Activated T-helper 17 cell treated with anti-CD3 and anti-CD28 coated beads, Interleukin-2, amount 50 U/mL, for 72 hours (primary cell): ENCODE results near the gene TEX51. TPM values are rescaled to one million over a fixed set of nuclear protein-coding genes. Genes with fewer than 3 reads are reported as not detected.

ENCODE experiments used
- ATAC-seq: fragments of 150-1000 bp; cut with Tn5 transposase; replicated peaks from 2 replicates; pipeline ENCODE4 v1.10.0; 2021; ENCODE audit warnings: mild to moderate bottlenecking, moderate library complexity
- H3K27ac Mint-ChIP-seq: one replicate; pipeline ENCODE4 v1.8.0; 2022; ENCODE audit warnings: mixed read lengths
- H3K27me3 Mint-ChIP-seq: one replicate; pipeline ENCODE4 v1.8.0; 2022; ENCODE audit warnings: mixed read lengths
- H3K36me3 Mint-ChIP-seq: one replicate; pipeline ENCODE4 v1.8.0; 2022; ENCODE audit warnings: low read depth, mild to moderate bottlenecking, mixed read lengths
- H3K4me1 Mint-ChIP-seq: one replicate; pipeline ENCODE4 v1.8.0; 2022; ENCODE audit warnings: mixed read lengths
- H3K4me3 Mint-ChIP-seq: one replicate; pipeline ENCODE4 v1.8.0; 2022; ENCODE audit warnings: mild to moderate bottlenecking, mixed read lengths
- H3K9me3 Mint-ChIP-seq: one replicate; pipeline ENCODE4 v1.8.0; 2022; ENCODE audit warnings: mixed read lengths
- total RNA-seq, 2 donors: library from RNA; stranded (reverse); gene quantifications; one replicate each; pipeline ENCODE4 v1.2.3, GENCODE V29; 2022

Gene TEX51
- total RNA-seq, 2 donors from 2014 or later, result not detected

GRCh38 chr2:126933711-126934091 lies 35.0 kb downstream of the TEX51 start:
- Mint-ChIP-seq H3K36me3 (no peaks in the 10 kb centered on the region), H3K9me3 (peaks cover 7% of the 10 kb centered on the region)

GRCh38 chr2:126934809-126935208 lies 36.1 kb downstream of the TEX51 start:
- Mint-ChIP-seq H3K36me3 (no peaks in the 10 kb centered on the region), H3K27me3 (peaks cover 40% of the 10 kb centered on the region), H3K4me3 (no peak overlapping the region), H3K9me3 (peaks cover 7% of the 10 kb centered on the region), H3K27ac (no peak overlapping the region), H3K4me1 (no peaks in the 10 kb centered on the region)
- ATAC-seq, result no peak

More at GRCh38 chr2:126933711-126934091, 35.0 kb downstream of the TEX51 start:
- H3K27ac Mint-ChIP-seq, result no peak overlapping the region
- H3K4me3 Mint-ChIP-seq, result no peak overlapping the region
- ATAC-seq, result no peak
- H3K27me3 Mint-ChIP-seq, result peaks cover 43% of the 10 kb centered on the region
- no peaks in the 10 kb centered on the region for H3K4me1 Mint-ChIP-seq

GRCh38 chr2:126935774-126936173 lies 37.1 kb downstream of the TEX51 start:
- no peak for ATAC-seq
- H3K9me3 Mint-ChIP-seq, result peaks cover under 1% of the 10 kb centered on the region
- H3K27me3 Mint-ChIP-seq, result peaks cover 38% of the 10 kb centered on the region
- H3K36me3 Mint-ChIP-seq, result no peaks in the 10 kb centered on the region
- H3K4me3 Mint-ChIP-seq, result no peak overlapping the region
- H3K4me1 Mint-ChIP-seq, result no peaks in the 10 kb centered on the region
- H3K27ac Mint-ChIP-seq, result no peak overlapping the region

- Mint-ChIP-seq H3K36me3 (no peaks in the 10 kb centered on the region), H3K9me3 (no peaks in the 10 kb centered on the region), H3K27ac (no peak overlapping the region), H3K27me3 (peaks cover 41% of the 10 kb centered on the region), H3K4me1 (no peaks in the 10 kb centered on the region), H3K4me3 (no peak overlapping the region)
- ATAC-seq, result no peak
Observed at GRCh38 chr2:126936219-126936723, 37.6 kb downstream of the TEX51 start.

GRCh38 chr2:126940331-126940730 lies 41.6 kb downstream of the TEX51 start:
- Mint-ChIP-seq H3K36me3 (no peaks in the 10 kb centered on the region), H3K27ac (no peak overlapping the region), H3K9me3 (no peaks in the 10 kb centered on the region), H3K4me1 (no peaks in the 10 kb centered on the region), H3K27me3 (peaks cover 42% of the 10 kb centered on the region), H3K4me3 (no peak overlapping the region)
- ATAC-seq, result no peak

GRCh38 chr2:126942427-126943203 lies 43.9 kb downstream of the TEX51 start:
- no peaks in the 10 kb centered on the region for H3K9me3 Mint-ChIP-seq
- no peak for ATAC-seq
- H3K4me3 Mint-ChIP-seq, result no peak overlapping the region
- peaks cover 37% of the 10 kb centered on the region for H3K27me3 Mint-ChIP-seq
- no peaks in the 10 kb centered on the region for H3K36me3 Mint-ChIP-seq
- no peaks in the 10 kb centered on the region for H3K4me1 Mint-ChIP-seq
- H3K27ac Mint-ChIP-seq, result no peak overlapping the region

GRCh38 chr2:126943612-126944348 lies 45.1 kb downstream of the TEX51 start:
- Mint-ChIP-seq H3K27ac (no peak overlapping the region), H3K27me3 (peaks cover 38% of the 10 kb centered on the region), H3K4me3 (no peak overlapping the region), H3K9me3 (no peaks in the 10 kb centered on the region), H3K4me1 (no peaks in the 10 kb centered on the region), H3K36me3 (no peaks in the 10 kb centered on the region)
- no peak for ATAC-seq

- H3K36me3 Mint-ChIP-seq, result no peaks in the 10 kb centered on the region
- H3K4me3 Mint-ChIP-seq, result no peak overlapping the region
- H3K27ac Mint-ChIP-seq, result no peak overlapping the region
- peaks cover 34% of the 10 kb centered on the region for H3K27me3 Mint-ChIP-seq
- ATAC-seq, result no peak
- no peaks in the 10 kb centered on the region for H3K9me3 Mint-ChIP-seq
- no peaks in the 10 kb centered on the region for H3K4me1 Mint-ChIP-seq
Observed at GRCh38 chr2:126945118-126945517, 46.4 kb downstream of the TEX51 start.

- no peaks in the 10 kb centered on the region for H3K36me3 Mint-ChIP-seq
- no peak overlapping the region for H3K27ac Mint-ChIP-seq
- peaks cover 28% of the 10 kb centered on the region for H3K27me3 Mint-ChIP-seq
- H3K4me1 Mint-ChIP-seq, result no peaks in the 10 kb centered on the region
- ATAC-seq, result no peak
- no peaks in the 10 kb centered on the region for H3K9me3 Mint-ChIP-seq
- H3K4me3 Mint-ChIP-seq, result no peak overlapping the region
Observed at GRCh38 chr2:126946318-126947102, 47.8 kb downstream of the TEX51 start.

GRCh38 chr2:126947103-126947429 lies 48.4 kb downstream of the TEX51 start:
- Mint-ChIP-seq H3K9me3 (no peaks in the 10 kb centered on the region), H3K27ac (no peak overlapping the region), H3K4me3 (no peak overlapping the region), H3K36me3 (no peaks in the 10 kb centered on the region), H3K4me1 (no peaks in the 10 kb centered on the region), H3K27me3 (peaks cover 27% of the 10 kb centered on the region)
- no peak for ATAC-seq

- ATAC-seq, result no peak
- no peak overlapping the region for H3K27ac Mint-ChIP-seq
- H3K4me3 Mint-ChIP-seq, result no peak overlapping the region
- peaks cover 29% of the 10 kb centered on the region for H3K27me3 Mint-ChIP-seq
- H3K9me3 Mint-ChIP-seq, result no peaks in the 10 kb centered on the region
- no peaks in the 10 kb centered on the region for H3K36me3 Mint-ChIP-seq
- no peaks in the 10 kb centered on the region for H3K4me1 Mint-ChIP-seq
Observed at GRCh38 chr2:126949775-126950174, 51.1 kb downstream of the TEX51 start.

GRCh38 chr2:126950504-126950903 lies 51.8 kb downstream of the TEX51 start:
- Mint-ChIP-seq H3K9me3 (no peaks in the 10 kb centered on the region), H3K27me3 (peaks cover 37% of the 10 kb centered on the region), H3K4me1 (no peaks in the 10 kb centered on the region), H3K4me3 (no peak overlapping the region), H3K36me3 (no peaks in the 10 kb centered on the region), H3K27ac (no peak overlapping the region)
- ATAC-seq, result no peak
